WTC11 (cell line): Measurements from ENCODE around the gene SAP25. TPM values are rescaled to one million over a fixed set of nuclear protein-coding genes. Genes with fewer than 3 reads are reported as not detected.

Experiments
- ATAC-seq: fragments of 200-7000 bp; cut with Tn5 transposase; 2 replicates; pipeline ENCODE4 v1.10.0; 2021; ENCODE audit warnings: mild to moderate bottlenecking, moderate library complexity
- CTCF ChIA-PET: fragments of 300-600 bp; sonication (Branson Sonifier 250); formaldehyde crosslinking; loops from one replicate; lab custom pipeline; 2021; ENCODE audit warnings: antibody characterized with exemption; lab: Charles Lee
- POLR2A ChIA-PET: fragments of 350-600 bp; sonication (Branson Sonifier 250); formaldehyde crosslinking; loops from one replicate; lab custom pipeline; 2021; ENCODE audit warnings: antibody characterized with exemption; lab: Charles Lee
- DNase-seq: peaks from one replicate; pipeline ENCODE4 v3.0.0; 2021; ENCODE audit warnings: low spot score
- H3K27ac Mint-ChIP-seq: 2 replicates; pipeline ENCODE4 v1.8.0; 2021; ENCODE audit warnings: mixed read lengths
- H3K27me3 Mint-ChIP-seq: 2 replicates; pipeline ENCODE4 v1.8.0; 2021; ENCODE audit warnings: low read depth, mild to moderate bottlenecking, moderate library complexity, mixed read lengths
- H3K36me3 Mint-ChIP-seq: 2 replicates; pipeline ENCODE4 v1.8.0; 2021; ENCODE audit warnings: mixed read lengths
- H3K4me1 Mint-ChIP-seq: 2 replicates; pipeline ENCODE4 v1.8.0; 2022; ENCODE audit warnings: mixed read lengths
- H3K4me3 Mint-ChIP-seq: 2 replicates; pipeline ENCODE4 v1.8.0; 2021; ENCODE audit warnings: mild to moderate bottlenecking, moderate library complexity, mixed read lengths
- H3K9me3 Mint-ChIP-seq: 2 replicates; pipeline ENCODE4 v1.8.0; 2021; ENCODE audit warnings: mixed read lengths
- ATF2 ChIP-seq: sonication (generic); formaldehyde crosslinking; IDR thresholded peaks from 2 replicates; pipeline ENCODE4 v1.8.1; 2022; ENCODE audit warnings: low read depth, missing genetic modification reagents, borderline replicate concordance
- ATF3 ChIP-seq: sonication (generic); formaldehyde crosslinking; conservative IDR thresholded peaks from 2 replicates; pipeline ENCODE4 v1.8.1; 2022; ENCODE audit warnings: mild to moderate bottlenecking, missing genetic modification reagents
- CREM ChIP-seq: sonication (generic); formaldehyde crosslinking; IDR thresholded peaks from 2 replicates; pipeline ENCODE4 v1.8.1; 2022; ENCODE audit warnings: mild to moderate bottlenecking, missing genetic modification reagents, moderate library complexity
- ELF4 ChIP-seq: sonication (generic); formaldehyde crosslinking; IDR thresholded peaks from 2 replicates; pipeline ENCODE4 v1.8.1; 2022; ENCODE audit warnings: low read depth, mild to moderate bottlenecking, moderate library complexity, missing genetic modification reagents
- FOXP1 ChIP-seq: sonication (generic); formaldehyde crosslinking; IDR thresholded peaks from 2 replicates; pipeline ENCODE4 v1.8.0; 2022; ENCODE audit warnings: missing genetic modification reagents, mild to moderate bottlenecking, moderate library complexity, borderline replicate concordance
- MYBL2 ChIP-seq: sonication (generic); formaldehyde crosslinking; IDR thresholded peaks from 2 replicates; pipeline ENCODE4 v1.8.1; 2023; ENCODE audit warnings: mild to moderate bottlenecking, moderate library complexity, missing genetic modification reagents
- NR1H2 ChIP-seq: sonication (generic); formaldehyde crosslinking; IDR thresholded peaks from 2 replicates; pipeline ENCODE4 v1.9.0; 2021; ENCODE audit warnings: mild to moderate bottlenecking, moderate library complexity, missing genetic modification reagents
- RORB ChIP-seq: fragments of 250-450 bp; sonication (Bioruptor Pico); IDR thresholded peaks from 2 replicates; pipeline ENCODE4 v1.9.0; 2021; ENCODE audit warnings: mild to moderate bottlenecking
- SMAD3 ChIP-seq: sonication (generic); formaldehyde crosslinking; IDR thresholded peaks from 2 replicates; pipeline ENCODE4 v1.8.0; 2022; ENCODE audit warnings: missing genetic modification reagents, mild to moderate bottlenecking, borderline replicate concordance
- SP1 ChIP-seq: sonication (generic); formaldehyde crosslinking; conservative IDR thresholded peaks from 2 replicates; pipeline ENCODE4 v1.8.1; 2022; ENCODE audit warnings: missing genetic modification reagents
- TCF7 ChIP-seq: sonication (generic); formaldehyde crosslinking; IDR thresholded peaks from 2 replicates; pipeline ENCODE4 v1.8.0; 2022; ENCODE audit warnings: mild to moderate bottlenecking, low read depth, missing genetic modification reagents, moderate library complexity
- ZMAT4 ChIP-seq: fragments of 250-450 bp; sonication (Bioruptor Pico); IDR thresholded peaks from 2 replicates; pipeline ENCODE4 v1.9.0; 2021; ENCODE audit warnings: mild to moderate bottlenecking
- ZNF138 ChIP-seq: sonication (generic); formaldehyde crosslinking; conservative IDR thresholded peaks from 2 replicates; pipeline ENCODE4 v1.8.1; 2022; ENCODE audit warnings: mild to moderate bottlenecking, moderate library complexity, missing genetic modification reagents
- ZNF232 ChIP-seq: sonication (generic); formaldehyde crosslinking; IDR thresholded peaks from 2 replicates; pipeline ENCODE4 v1.8.0; 2022; ENCODE audit warnings: mild to moderate bottlenecking, missing genetic modification reagents
- ZNF281 ChIP-seq: sonication (generic); formaldehyde crosslinking; IDR thresholded peaks from 2 replicates; pipeline ENCODE4 v1.8.0; 2023; ENCODE audit warnings: mild to moderate bottlenecking, missing genetic modification reagents
- ZNF396 ChIP-seq: fragments of 250-450 bp; sonication (Bioruptor Pico); IDR thresholded peaks from 2 replicates; pipeline ENCODE4 v1.8.0; 2021; ENCODE audit warnings: mild to moderate bottlenecking, moderate library complexity, borderline replicate concordance
- total RNA-seq: library from RNA; stranded (reverse); gene quantifications from 3 replicates; pipeline ENCODE4 v1.2.3, GENCODE V29; 2021
- TF ChIP-seq, protein P1 (sequence below): sonication (generic); formaldehyde crosslinking; IDR thresholded peaks from 2 replicates; pipeline ENCODE4 v1.8.0; 2022; ENCODE audit warnings: mild to moderate bottlenecking, missing genetic modification reagents
- TF ChIP-seq, protein P2 (sequence below): sonication (generic); formaldehyde crosslinking; conservative IDR thresholded peaks from 2 replicates; pipeline ENCODE4 v1.8.1; 2023; ENCODE audit warnings: mild to moderate bottlenecking, low read depth, missing genetic modification reagents, moderate library complexity
- TF ChIP-seq, protein P3 (sequence below): sonication (generic); formaldehyde crosslinking; IDR thresholded peaks from 2 replicates; pipeline ENCODE4 v1.8.0; 2023; ENCODE audit warnings: missing genetic modification reagents
- TF ChIP-seq, protein P4 (sequence below): fragments of 250-450 bp; sonication (Bioruptor Pico); IDR thresholded peaks from 2 replicates; pipeline ENCODE4 v1.8.0; 2021; ENCODE audit warnings: mild to moderate bottlenecking

SAP25 gene
- total RNA-seq, 1 experiment from 2014 or later = 9.3 TPM

DNA sequence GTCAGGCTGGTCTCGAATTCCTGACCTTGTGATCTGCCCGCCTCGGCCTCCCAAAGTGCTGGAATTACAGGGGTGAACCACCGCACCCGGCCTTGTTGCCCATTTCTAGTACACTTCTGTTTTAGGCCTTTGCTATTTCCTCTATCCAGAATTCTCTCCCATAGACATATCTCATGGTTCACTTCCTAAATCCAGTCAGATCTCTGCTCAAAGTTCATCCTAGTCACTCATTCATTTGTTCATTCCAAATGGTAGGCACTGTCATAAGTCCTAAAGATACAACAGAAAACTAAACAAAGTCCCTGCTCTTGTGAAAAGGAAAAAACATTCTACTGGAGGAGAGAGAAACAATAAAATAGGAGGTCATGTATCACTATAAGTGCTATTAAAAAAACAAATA is 36.3 kb upstream of the SAP25 start:
- TF ChIP-seq ZMAT4 (CRISPR knock-in tag) = no peak
- TF ChIP-seq FOXP1 = no peak
- TF ChIP-seq ZNF396 (CRISPR knock-in tag) = no peak
- TF ChIP-seq ZNF232 (CRISPR knock-in tag) = no peak
- no peak for TF ChIP-seq SMAD3 (CRISPR knock-in tag)
- no peak for TF ChIP-seq MYBL2 (CRISPR knock-in tag)
- no peak for TF ChIP-seq ZNF281
- TF ChIP-seq CREM (CRISPR knock-in tag) = no peak
- no peak for TF ChIP-seq ATF3 (CRISPR knock-in tag)
- TF ChIP-seq, protein P1, sequence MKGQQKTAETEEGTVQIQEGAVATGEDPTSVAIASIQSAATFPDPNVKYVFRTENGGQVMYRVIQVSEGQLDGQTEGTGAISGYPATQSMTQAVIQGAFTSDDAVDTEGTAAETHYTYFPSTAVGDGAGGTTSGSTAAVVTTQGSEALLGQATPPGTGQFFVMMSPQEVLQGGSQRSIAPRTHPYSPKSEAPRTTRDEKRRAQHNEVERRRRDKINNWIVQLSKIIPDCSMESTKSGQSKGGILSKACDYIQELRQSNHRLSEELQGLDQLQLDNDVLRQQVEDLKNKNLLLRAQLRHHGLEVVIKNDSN (CRISPR knock-in tag) = no peak
- TF ChIP-seq, protein P2, sequence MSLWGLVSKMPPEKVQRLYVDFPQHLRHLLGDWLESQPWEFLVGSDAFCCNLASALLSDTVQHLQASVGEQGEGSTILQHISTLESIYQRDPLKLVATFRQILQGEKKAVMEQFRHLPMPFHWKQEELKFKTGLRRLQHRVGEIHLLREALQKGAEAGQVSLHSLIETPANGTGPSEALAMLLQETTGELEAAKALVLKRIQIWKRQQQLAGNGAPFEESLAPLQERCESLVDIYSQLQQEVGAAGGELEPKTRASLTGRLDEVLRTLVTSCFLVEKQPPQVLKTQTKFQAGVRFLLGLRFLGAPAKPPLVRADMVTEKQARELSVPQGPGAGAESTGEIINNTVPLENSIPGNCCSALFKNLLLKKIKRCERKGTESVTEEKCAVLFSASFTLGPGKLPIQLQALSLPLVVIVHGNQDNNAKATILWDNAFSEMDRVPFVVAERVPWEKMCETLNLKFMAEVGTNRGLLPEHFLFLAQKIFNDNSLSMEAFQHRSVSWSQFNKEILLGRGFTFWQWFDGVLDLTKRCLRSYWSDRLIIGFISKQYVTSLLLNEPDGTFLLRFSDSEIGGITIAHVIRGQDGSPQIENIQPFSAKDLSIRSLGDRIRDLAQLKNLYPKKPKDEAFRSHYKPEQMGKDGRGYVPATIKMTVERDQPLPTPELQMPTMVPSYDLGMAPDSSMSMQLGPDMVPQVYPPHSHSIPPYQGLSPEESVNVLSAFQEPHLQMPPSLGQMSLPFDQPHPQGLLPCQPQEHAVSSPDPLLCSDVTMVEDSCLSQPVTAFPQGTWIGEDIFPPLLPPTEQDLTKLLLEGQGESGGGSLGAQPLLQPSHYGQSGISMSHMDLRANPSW = no peak
- no peak for TF ChIP-seq RORB (CRISPR knock-in tag)
- no peak for TF ChIP-seq ATF2 (CRISPR knock-in tag)
- TF ChIP-seq, protein P3, sequence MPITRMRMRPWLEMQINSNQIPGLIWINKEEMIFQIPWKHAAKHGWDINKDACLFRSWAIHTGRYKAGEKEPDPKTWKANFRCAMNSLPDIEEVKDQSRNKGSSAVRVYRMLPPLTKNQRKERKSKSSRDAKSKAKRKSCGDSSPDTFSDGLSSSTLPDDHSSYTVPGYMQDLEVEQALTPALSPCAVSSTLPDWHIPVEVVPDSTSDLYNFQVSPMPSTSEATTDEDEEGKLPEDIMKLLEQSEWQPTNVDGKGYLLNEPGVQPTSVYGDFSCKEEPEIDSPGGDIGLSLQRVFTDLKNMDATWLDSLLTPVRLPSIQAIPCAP (CRISPR knock-in tag) = no peak
- TF ChIP-seq NR1H2 = no peak
- no peak for TF ChIP-seq ELF4
- no peak for TF ChIP-seq ZNF138 (CRISPR knock-in tag)
- TF ChIP-seq SP1 (CRISPR knock-in tag) = no peak
- TF ChIP-seq TCF7 = no peak
- TF ChIP-seq, protein P4, sequence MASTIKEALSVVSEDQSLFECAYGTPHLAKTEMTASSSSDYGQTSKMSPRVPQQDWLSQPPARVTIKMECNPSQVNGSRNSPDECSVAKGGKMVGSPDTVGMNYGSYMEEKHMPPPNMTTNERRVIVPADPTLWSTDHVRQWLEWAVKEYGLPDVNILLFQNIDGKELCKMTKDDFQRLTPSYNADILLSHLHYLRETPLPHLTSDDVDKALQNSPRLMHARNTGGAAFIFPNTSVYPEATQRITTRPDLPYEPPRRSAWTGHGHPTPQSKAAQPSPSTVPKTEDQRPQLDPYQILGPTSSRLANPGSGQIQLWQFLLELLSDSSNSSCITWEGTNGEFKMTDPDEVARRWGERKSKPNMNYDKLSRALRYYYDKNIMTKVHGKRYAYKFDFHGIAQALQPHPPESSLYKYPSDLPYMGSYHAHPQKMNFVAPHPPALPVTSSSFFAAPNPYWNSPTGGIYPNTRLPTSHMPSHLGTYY (CRISPR knock-in tag) = no peak
- H3K36me3 Mint-ChIP-seq = peaks cover 12% of the 10 kb centered on the region
- H3K27ac Mint-ChIP-seq = peak overlapping the region; percentile 7; the same call in 1 of the 2 replicates
- peaks cover 13% of the 10 kb centered on the region for H3K27me3 Mint-ChIP-seq
- no peak for ATAC-seq
- POLR2A ChIA-PET = no interaction called here
- no peaks in the 10 kb centered on the region for H3K9me3 Mint-ChIP-seq
- DNase-seq = no peak
- H3K4me1 Mint-ChIP-seq = peaks cover 17% of the 10 kb centered on the region
- H3K4me3 Mint-ChIP-seq = no peak overlapping the region
- CTCF ChIA-PET = interaction anchor here (0.7 to 3.8 kb wide), 3 partner anchors 22 to 81 kb away, joined by 4 to 35 read pairs (median 4); no protein-coding TSS in a partner anchor
